MM.1S (cell line): ENCODE results near the gene CDC20.

Source experiments
- EZH2phosphoT487 ChIP-seq: fragments of 300-600 bp; sonication (generic); IDR thresholded peaks from 2 replicates; pipeline ENCODE4 v1.6.1; 2018; ENCODE audit warnings: antibody characterized with exemption, low read length
- TF ChIP-seq, protein P1 (sequence below): fragments of 300-600 bp; sonication (generic); IDR thresholded peaks from 2 replicates; pipeline ENCODE4 v1.5.1; 2016; ENCODE audit warnings: antibody characterized with exemption, low read length, mixed read lengths

DNA sequence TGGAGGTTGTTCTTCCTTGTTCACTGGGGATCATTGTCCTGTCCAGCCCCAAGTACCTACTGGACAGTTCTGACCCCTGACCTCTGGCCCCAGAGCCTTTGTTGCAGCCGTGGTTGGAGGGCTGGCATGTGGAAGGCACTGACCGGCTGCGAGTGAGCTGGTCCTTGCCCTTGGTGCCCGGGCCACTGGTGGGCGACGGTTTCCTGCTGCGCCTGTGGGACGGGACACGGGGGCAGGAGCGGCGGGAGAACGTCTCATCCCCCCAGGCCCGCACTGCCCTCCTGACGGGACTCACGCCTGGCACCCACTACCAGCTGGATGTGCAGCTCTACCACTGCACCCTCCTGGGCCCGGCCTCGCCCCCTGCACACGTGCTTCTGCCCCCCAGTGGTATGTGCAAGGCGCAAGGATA is 46.6 kb upstream of the CDC20 start:
- TF ChIP-seq, protein P1, sequence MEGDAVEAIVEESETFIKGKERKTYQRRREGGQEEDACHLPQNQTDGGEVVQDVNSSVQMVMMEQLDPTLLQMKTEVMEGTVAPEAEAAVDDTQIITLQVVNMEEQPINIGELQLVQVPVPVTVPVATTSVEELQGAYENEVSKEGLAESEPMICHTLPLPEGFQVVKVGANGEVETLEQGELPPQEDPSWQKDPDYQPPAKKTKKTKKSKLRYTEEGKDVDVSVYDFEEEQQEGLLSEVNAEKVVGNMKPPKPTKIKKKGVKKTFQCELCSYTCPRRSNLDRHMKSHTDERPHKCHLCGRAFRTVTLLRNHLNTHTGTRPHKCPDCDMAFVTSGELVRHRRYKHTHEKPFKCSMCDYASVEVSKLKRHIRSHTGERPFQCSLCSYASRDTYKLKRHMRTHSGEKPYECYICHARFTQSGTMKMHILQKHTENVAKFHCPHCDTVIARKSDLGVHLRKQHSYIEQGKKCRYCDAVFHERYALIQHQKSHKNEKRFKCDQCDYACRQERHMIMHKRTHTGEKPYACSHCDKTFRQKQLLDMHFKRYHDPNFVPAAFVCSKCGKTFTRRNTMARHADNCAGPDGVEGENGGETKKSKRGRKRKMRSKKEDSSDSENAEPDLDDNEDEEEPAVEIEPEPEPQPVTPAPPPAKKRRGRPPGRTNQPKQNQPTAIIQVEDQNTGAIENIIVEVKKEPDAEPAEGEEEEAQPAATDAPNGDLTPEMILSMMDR: no peak
- no peak for TF ChIP-seq EZH2phosphoT487
